Right cardiac atrium (tissue), 5 donors: ENCODE data around the gene G3BP2. TPM values are rescaled to one million over a fixed set of nuclear protein-coding genes. Genes with fewer than 3 reads are reported as not detected.

Source experiments
- ATAC-seq, 2 donors: fragments of 200-7000 bp; cut with Tn5 transposase; one replicate each; pipeline versions ENCODE4 v1.8.0 to v1.9.1; 2020; ENCODE audit warnings: moderate library complexity in 2 of 2, mild to moderate bottlenecking in 1 of 2
- DNase-seq, 3 donors: peaks; one replicate each; pipeline ENCODE4 v3.0.0-alpha.2; 2020
- H3K27ac ChIP-seq: one replicate; pipeline ENCODE4 v1.5.1; 2013; ENCODE audit warnings: mild to moderate bottlenecking, low read length, control low read depth, moderate library complexity
- H3K27me3 ChIP-seq: one replicate; pipeline ENCODE4 v1.6.1; 2013; ENCODE audit not compliant: control insufficient read depth, insufficient read depth
- H3K4me1 ChIP-seq: one replicate; pipeline ENCODE4 v1.6.1; 2013; ENCODE audit warnings: low read length; ENCODE audit not compliant: control insufficient read depth, insufficient read depth
- H3K4me3 ChIP-seq: one replicate; pipeline ENCODE4 v1.5.1; 2013; ENCODE audit warnings: low read length, control low read depth
- H3K9me3 ChIP-seq: one replicate; pipeline ENCODE4 v1.6.1; 2013; ENCODE audit warnings: low read length; ENCODE audit not compliant: control insufficient read depth
- WGBS: extraction: QIAGEN DNeasy Blood & Tissue Kit; methylation state at CpG from one replicate; pipeline ENCODE4 v1.1.7; 2013; 5-methylcytosine and 5-hydroxymethylcytosine counted together
- intact Hi-C, 4 donors: fragments of 100-400 bp; cut with DNase I; formaldehyde crosslinking; loops; one replicate each; pipeline versions ENCODE4 v1.11.0 to v1.14.0; 2022 to 2023
- polyA plus RNA-seq: library from polyadenylated mRNA; stranded (reverse); fragments of 200-250 nt; gene quantifications from one replicate; pipeline ENCODE4 v1.2.3, GENCODE V29; 2013
- total RNA-seq, 4 donors: library from RNA; stranded (reverse); fragmentation: NEBNext Ultra II Directional; extraction: Animal tissue kit (Norgen Biotek cat#: 25700); gene quantifications; one replicate each; pipeline ENCODE4 v1.2.1, GENCODE V29; 2021
- donor health status: healthy with polysubstance abuse.
- donor health status: DM: no; HTN: yes; CAD: no.
- donor health status: DM: no; HTN: no; CAD: no.
- donor health status: DM: no; HTN: yes; CAD: no; lungs with severe emphysema.
- donor health status: DM: yes; HTN: yes; CAD: no.

Gene G3BP2
- total and polyA plus RNA-seq, 5 donors = 22.3 to 124 (median 85.1) TPM

DNA sequence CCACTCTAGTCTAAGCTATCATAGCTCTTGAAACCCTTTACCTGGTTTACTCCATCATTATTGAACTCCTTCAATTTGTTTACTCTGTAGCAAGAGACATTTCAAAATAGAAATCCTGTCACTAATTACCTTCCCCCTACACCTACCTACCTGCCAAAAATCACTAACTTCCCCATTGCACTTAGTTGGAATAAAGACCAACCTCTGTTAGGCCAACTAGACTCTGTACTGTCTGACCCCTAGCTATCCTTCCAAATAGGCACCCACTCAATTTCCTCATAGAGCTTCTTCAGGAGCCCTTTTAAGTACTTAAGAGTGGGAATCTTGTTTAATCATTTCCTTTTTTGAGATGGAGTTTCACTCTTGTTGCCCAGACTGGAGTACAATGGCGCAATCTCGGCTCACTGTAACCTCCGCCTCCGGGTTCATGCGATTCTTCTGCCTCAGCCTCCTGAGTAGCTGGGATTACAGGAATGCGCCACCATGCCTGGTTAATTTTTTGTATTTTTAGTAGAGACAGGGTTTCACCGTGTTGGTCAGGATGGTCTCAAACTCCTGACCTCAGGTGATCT lies 34.0 kb downstream of the G3BP2 start:
- 93% methylated on average over 7 of the region's 7 CpGs for WGBS
- Histone ChIP-seq H3K4me1 (no peaks in the 10 kb centered on the region), H3K9me3 (no peaks in the 10 kb centered on the region), H3K4me3 (no peak overlapping the region), H3K27ac (no peak overlapping the region), H3K27me3 (no peaks in the 10 kb centered on the region)
- ATAC-seq (no peak), DNase-seq (no peak)
- intact Hi-C loops = no loop called here

- H3K4me1 ChIP-seq = no peaks in the 10 kb centered on the region
- no peaks in the 10 kb centered on the region for H3K27me3 ChIP-seq
- intact Hi-C loops = no loop called here
- H3K9me3 ChIP-seq = no peaks in the 10 kb centered on the region
- WGBS = 98% methylated on average over 1 of the region's 1 CpG
- ATAC-seq (no peak), DNase-seq (no peak)
- no peak overlapping the region for H3K4me3 ChIP-seq
- H3K27ac ChIP-seq = no peak overlapping the region
Observed at GRCh38 chr4:75637827-75638226, 35.4 kb downstream of the G3BP2 start.

DNA sequence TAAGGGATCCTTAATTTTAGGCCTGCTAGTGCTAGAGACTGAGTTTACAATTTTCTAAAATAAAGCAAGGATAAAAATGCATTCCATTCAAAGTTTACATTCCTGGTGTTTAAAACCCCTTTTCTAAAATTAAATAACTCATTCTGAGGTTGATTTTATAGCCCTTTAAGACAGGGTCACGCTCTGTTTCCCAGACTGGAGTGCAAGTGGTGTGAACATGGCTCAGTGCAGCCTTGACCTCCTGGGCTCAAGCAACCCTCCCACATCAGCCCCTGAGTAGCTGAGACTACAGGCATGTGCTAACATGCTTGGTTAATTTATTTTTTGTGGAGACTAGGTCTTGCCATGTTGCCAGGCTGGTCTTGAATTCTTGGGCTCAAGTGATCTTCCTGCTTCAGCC lies 36.0 kb downstream of the G3BP2 start:
- WGBS = 89% methylated on average over 1 of the region's 1 CpG
- Histone ChIP-seq H3K9me3 (no peaks in the 10 kb centered on the region), H3K27me3 (no peaks in the 10 kb centered on the region), H3K4me3 (no peak overlapping the region), H3K4me1 (no peaks in the 10 kb centered on the region), H3K27ac (no peak overlapping the region)
- intact Hi-C loops = no loop called here
- ATAC-seq (no peak), DNase-seq (no peak)

GRCh38 chr4:75634951-75635350 lies 38.3 kb downstream of the G3BP2 start:
- intact Hi-C loops = no loop called here
- WGBS = 75% methylated on average over 2 of the region's 2 CpGs

GRCh38 chr4:75634281-75634680 lies 38.9 kb downstream of the G3BP2 start:
- Histone ChIP-seq H3K27ac (no peak overlapping the region), H3K9me3 (no peaks in the 10 kb centered on the region), H3K4me3 (no peak overlapping the region), H3K27me3 (no peaks in the 10 kb centered on the region), H3K4me1 (peaks cover 4% of the 10 kb centered on the region)
- intact Hi-C loops = no loop called here
- WGBS = 77% methylated on average over 3 of the region's 3 CpGs
- no peak for ATAC-seq
- no peak for DNase-seq

More at GRCh38 chr4:75634951-75635350, 38.3 kb downstream of the G3BP2 start:
- H3K27ac ChIP-seq = no peak overlapping the region
- DNase-seq (no peak), ATAC-seq (no peak)
- peaks cover 4% of the 10 kb centered on the region for H3K4me1 ChIP-seq
- H3K27me3 ChIP-seq = no peaks in the 10 kb centered on the region
- H3K4me3 ChIP-seq = no peak overlapping the region
- H3K9me3 ChIP-seq = no peaks in the 10 kb centered on the region

- Histone ChIP-seq H3K27ac (no peak overlapping the region), H3K27me3 (no peaks in the 10 kb centered on the region), H3K4me1 (peaks cover 4% of the 10 kb centered on the region), H3K4me3 (no peak overlapping the region), H3K9me3 (no peaks in the 10 kb centered on the region)
- no peak for ATAC-seq
- intact Hi-C loops = no loop called here
- WGBS = 69% methylated on average over 2 of the region's 2 CpGs
- no peak for DNase-seq
Observed at GRCh38 chr4:75633846-75634245, 39.4 kb downstream of the G3BP2 start.

GRCh38 chr4:75630937-75631329 lies 42.3 kb downstream of the G3BP2 start:
- Histone ChIP-seq H3K27ac (no peak overlapping the region), H3K9me3 (no peaks in the 10 kb centered on the region), H3K4me1 (peaks cover 4% of the 10 kb centered on the region), H3K4me3 (peak overlapping the region; percentile 33), H3K27me3 (no peaks in the 10 kb centered on the region)
- intact Hi-C loops = no loop called here
- 44% methylated on average over 9 of the region's 9 CpGs for WGBS
- ATAC-seq (peak; percentile 48 to 61), DNase-seq (peak in 1 of 3 donors; percentile 62)

DNA sequence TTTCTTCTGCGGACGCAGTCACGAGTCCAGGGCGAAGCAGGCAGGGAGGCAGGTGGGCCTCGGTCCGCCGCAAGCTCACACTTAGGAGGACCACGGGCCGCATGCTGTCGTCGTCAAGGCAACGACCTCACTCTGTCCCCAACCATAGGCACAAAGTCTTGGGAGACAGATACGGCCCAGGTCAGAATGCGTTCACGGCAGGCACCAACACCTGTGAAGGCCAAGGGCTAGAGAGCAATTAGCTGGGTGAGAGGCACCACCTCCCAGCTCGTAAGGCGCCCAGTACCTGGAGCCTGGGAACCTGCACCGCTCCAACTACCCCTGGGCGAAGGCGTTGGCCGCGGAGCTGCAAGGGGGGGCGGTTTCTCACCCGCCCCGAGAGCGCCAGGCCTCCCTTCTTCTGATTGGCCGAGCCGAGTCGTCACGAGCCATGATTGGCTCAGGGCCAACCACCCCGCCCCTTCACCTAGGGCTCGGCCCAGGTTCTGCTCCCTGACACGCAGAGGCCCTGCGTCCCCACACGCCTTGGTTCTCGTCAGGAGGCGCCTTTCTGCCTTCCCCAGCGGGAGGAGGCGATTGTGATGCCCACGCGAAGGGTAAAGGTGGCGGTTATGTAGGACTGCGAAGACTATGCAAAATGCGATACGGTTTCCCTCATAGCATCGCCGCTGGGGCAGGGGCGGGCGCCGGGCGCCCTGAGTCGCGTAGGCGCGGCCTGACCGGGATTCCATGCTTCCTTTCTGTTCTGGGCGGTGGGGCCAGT lies 42.9 kb downstream of the G3BP2 start, which contains the start of gene CDKL2:
Gene CDKL2, minus strand, starts transcription at position 355 of the 763 bp plus-strand sequence. CDS start 4,540 bp downstream, outside the sequence.
- no peaks in the 10 kb centered on the region for H3K9me3 ChIP-seq
- peak; percentile 96 to 97 for ATAC-seq
- 2% methylated on average over 57 of the region's 57 CpGs for WGBS
- intact Hi-C loops = no loop called here
- no peak within 1 kb of the TSS for H3K27ac ChIP-seq
- H3K4me3 ChIP-seq = peak within 1 kb of the TSS; percentile 33
- no peaks in the 10 kb centered on the region for H3K27me3 ChIP-seq
- peak; percentile 88 to 94 (median 93) for DNase-seq
- peaks cover 4% of the 10 kb centered on the region for H3K4me1 ChIP-seq

DNA sequence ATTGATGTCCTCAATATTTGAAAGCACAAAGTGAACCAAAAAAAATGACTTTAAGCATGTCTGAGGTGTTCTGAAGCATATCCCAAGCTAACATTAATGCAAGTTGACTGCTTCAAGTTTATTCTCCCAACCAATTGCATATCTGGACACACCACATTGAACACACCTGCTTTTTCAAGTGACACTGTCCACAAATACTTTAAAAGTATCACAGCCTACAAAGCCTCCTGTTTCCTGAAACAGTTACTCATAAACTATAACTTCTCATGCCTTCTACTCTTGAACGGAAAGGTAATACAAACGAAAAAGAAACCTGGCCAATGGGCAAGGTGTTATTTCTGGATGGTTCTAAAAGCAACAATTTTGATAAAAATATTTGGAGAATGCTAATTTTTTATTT lies 44.0 kb downstream of the G3BP2 start:
- no peak overlapping the region for H3K27ac ChIP-seq
- peaks cover 4% of the 10 kb centered on the region for H3K4me1 ChIP-seq
- WGBS = 88% methylated on average over 2 of the region's 2 CpGs
- no peaks in the 10 kb centered on the region for H3K9me3 ChIP-seq
- no peak for DNase-seq
- intact Hi-C loops = no loop called here
- no peak overlapping the region for H3K4me3 ChIP-seq
- H3K27me3 ChIP-seq = no peaks in the 10 kb centered on the region
- ATAC-seq = no peak

- H3K4me1 ChIP-seq = no peaks in the 10 kb centered on the region
- 88% methylated on average over 5 of the region's 5 CpGs for WGBS
- H3K9me3 ChIP-seq = no peaks in the 10 kb centered on the region
- DNase-seq = no peak
- no peak for ATAC-seq
- H3K27me3 ChIP-seq = no peaks in the 10 kb centered on the region
- no peak overlapping the region for H3K27ac ChIP-seq
- intact Hi-C loops = no loop called here
- no peak overlapping the region for H3K4me3 ChIP-seq
Observed at GRCh38 chr4:75623026-75623425, 50.2 kb downstream of the G3BP2 start.

- ATAC-seq (no peak), DNase-seq (no peak)
- no peaks in the 10 kb centered on the region for H3K4me1 ChIP-seq
- no peak overlapping the region for H3K4me3 ChIP-seq
- H3K27ac ChIP-seq = no peak overlapping the region
- no peaks in the 10 kb centered on the region for H3K9me3 ChIP-seq
- intact Hi-C loops = no loop called here
- no peaks in the 10 kb centered on the region for H3K27me3 ChIP-seq
Observed at GRCh38 chr4:75621715-75622114, 51.5 kb downstream of the G3BP2 start.
